ENCODE data around the gene POU6F2.

The POU6F2 gene

GRCh38 chr7:39493934-39494333, 516.2 kb downstream of the POU6F2 start:
- no peak for DNase-seq (ENCODE audit: low read depth in 1 of 2, low spot score in 1 of 2)

- no peak for DNase-seq (ENCODE audit: low read depth in 1 of 2, low spot score in 1 of 2)
Measured at GRCh38 chr7:39501358-39501757, 523.6 kb downstream of the POU6F2 start.

- DNase-seq (ENCODE audit: low read depth in 1 of 2, low spot score in 1 of 2), result no peak
Measured at GRCh38 chr7:39504963-39505362, 527.3 kb downstream of the POU6F2 start.

- DNase-seq (ENCODE audit: low read depth in 1 of 2, low spot score in 1 of 2), result no peak
Measured at GRCh38 chr7:39507866-39508551, 530.3 kb downstream of the POU6F2 start.

DNA sequence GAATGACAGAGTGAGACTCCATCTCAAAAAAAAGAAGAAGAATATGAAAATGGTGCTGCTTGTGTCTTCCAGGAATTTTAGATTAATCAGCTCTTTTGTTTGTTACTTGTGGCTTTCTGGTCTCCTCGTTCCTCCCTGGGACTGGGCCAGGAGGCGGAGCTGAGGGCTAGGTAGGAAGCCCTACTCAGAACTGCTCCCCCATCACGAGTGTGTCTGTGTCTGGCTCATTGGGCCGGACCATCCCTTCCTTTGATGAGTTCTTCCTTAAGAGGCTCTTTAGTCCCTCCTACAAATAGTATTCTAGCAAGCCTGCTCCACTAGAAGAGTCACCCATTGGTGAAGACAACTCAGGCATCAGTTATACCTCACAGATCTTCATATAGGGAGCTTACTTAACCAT, 531.7 kb downstream of the POU6F2 start:
- no peak for DNase-seq (ENCODE audit: low read depth in 1 of 2, low spot score in 1 of 2)

DNA sequence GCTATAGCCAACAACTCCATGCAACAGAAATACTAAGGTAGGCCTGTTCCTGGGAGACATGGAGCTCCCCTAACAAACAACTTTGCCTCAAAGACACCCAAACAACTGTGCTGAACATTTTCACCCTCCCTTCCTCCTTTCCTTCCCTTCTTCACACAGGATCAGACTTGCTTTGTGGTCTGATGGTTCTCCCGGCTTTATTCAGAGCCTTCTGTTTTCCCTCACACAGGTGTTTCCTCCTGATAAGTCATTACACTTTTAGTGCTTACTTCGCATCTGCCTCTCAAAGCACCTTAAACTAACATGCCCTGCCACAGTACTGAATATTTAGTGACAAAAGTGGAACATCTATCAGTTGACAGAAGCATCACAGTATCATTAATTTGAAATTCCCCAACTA, 532.2 kb downstream of the POU6F2 start:
- no peak for DNase-seq (ENCODE audit: low read depth in 1 of 2, low spot score in 1 of 2)

DNA sequence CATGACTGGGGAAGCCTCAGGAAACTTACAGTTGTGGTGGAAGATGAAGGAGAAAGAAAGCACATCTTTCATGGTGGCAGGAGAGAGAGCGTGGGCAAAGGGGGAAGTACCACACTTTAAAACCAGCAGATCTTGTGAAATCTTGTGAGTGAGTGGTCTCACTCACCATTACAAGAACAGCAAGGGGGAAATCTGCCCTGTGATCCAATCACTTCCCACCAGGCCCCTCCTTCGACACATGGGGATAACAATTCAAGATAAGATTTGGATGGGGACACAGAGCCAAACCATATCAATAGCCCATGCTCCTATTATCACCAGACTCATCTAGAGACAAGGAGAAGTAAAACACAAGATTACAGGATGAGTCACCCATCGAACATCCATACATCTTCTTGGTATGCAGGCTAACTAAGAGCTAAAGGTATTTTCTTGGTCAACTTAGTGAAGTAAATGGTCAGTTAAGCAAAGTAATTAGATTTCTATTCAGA, 533.2 kb downstream of the POU6F2 start:
- DNase-seq (ENCODE audit: low read depth in 1 of 2, low spot score in 1 of 2), result no peak

- no peak for DNase-seq (ENCODE audit: low read depth in 1 of 2, low spot score in 1 of 2)
Measured at GRCh38 chr7:39515534-39516228, 538.0 kb downstream of the POU6F2 start.

- DNase-seq (ENCODE audit: low read depth in 1 of 2, low spot score in 1 of 2), result no peak
Measured at GRCh38 chr7:39516498-39516897, 538.8 kb downstream of the POU6F2 start.

GRCh38 chr7:39517240-39517639, 539.5 kb downstream of the POU6F2 start:
- DNase-seq (ENCODE audit: low read depth in 1 of 2, low spot score in 1 of 2), result no peak
